LNCaP clone FGC (cell line): ENCODE results near the gene CAMK2N2.
"Not testable (repeated sequence)": the region's sequence is repeated elsewhere in the genome, so short reads cannot be mapped to it uniquely, and the experiment has no call there.

ENCODE experiments used
- DNase-seq: peaks from one replicate; pipeline ENCODE4 v3.0.0-alpha.2; 2011; ENCODE audit warnings: low read depth
- H3K4me3 ChIP-seq: 2 replicates; pipeline ENCODE4 v1.5.1; 2011; ENCODE audit warnings: mild to moderate bottlenecking, low read depth, low read length, control low read depth
- CTCF ChIP-seq: IDR thresholded peaks from 2 replicates; pipeline ENCODE4 v1.5.1; 2012; ENCODE audit warnings: mild to moderate bottlenecking; ENCODE audit not compliant: control insufficient read depth, insufficient read depth; ENCODE audit errors: extremely low read depth

Gene CAMK2N2

GRCh38 chr3:184275961-184276910, 14.9 kb upstream of the CAMK2N2 start, which contains the start of gene ECE2:
ECE2 (plus strand) TSS chr3:184276022; CDS start chr3:184276154, 132 bp downstream.
- H3K4me3 ChIP-seq: no peak within 1 kb of the TSS
- no peak for DNase-seq
- no peak for TF ChIP-seq CTCF

GRCh38 chr3:184275381-184275701, 14.0 kb upstream of the CAMK2N2 start:
- TF ChIP-seq CTCF: no peak
- no peak overlapping the region for H3K4me3 ChIP-seq
- DNase-seq: no peak

GRCh38 chr3:184272269-184272668, 10.9 kb upstream of the CAMK2N2 start:
- no peak for TF ChIP-seq CTCF
- DNase-seq: no peak

GRCh38 chr3:184267249-184267648, 5.9 kb upstream of the CAMK2N2 start:
- not testable (repeated sequence) for H3K4me3 ChIP-seq, DNase-seq

More at GRCh38 chr3:184272269-184272668, 10.9 kb upstream of the CAMK2N2 start:
- H3K4me3 ChIP-seq: no peak overlapping the region

GRCh38 chr3:184262764-184263179, 1.4 kb upstream of the CAMK2N2 start:
- H3K4me3 ChIP-seq: no peak overlapping the region
- no peak for TF ChIP-seq CTCF
- no peak for DNase-seq

- TF ChIP-seq CTCF: no peak
- peak overlapping the region; percentile 58 for H3K4me3 ChIP-seq
- no peak for DNase-seq
These were observed 756 bp upstream of the CAMK2N2 start for GRCh38 chr3:184261854-184262763.

GRCh38 chr3:184260724-184261269, 556 bp downstream of the CAMK2N2 start:
- H3K4me3 ChIP-seq: peak overlapping the region; percentile 58
- no peak for DNase-seq
- TF ChIP-seq CTCF: no peak
